Cortex of kidney (tissue), 1 donor: Measurements from ENCODE around the gene LRRC32.

Source experiments
- DNase-seq: peaks from one replicate; lab custom pipeline; 2025; lab: John Stamatoyannopoulos, UW

LRRC32 gene

DNA sequence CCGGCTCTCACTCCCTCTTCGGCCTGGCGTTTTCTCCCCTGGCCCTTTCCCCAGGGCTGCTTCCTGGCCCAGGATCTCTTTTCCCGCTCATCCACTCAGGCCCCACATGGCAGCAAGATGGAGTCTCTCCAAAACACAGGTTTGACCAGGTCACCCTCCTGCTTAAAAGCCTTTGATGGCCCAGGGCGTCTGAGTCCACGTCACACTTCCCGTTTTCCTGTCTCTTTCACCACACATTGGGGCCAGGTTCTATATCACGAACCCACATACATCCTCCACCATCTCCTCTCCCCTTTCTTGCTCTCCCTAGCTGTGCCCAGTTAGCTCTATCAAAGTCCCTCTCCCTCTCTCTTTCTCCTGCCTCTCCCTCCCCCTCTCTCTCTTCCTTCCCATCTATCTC lies 7.8 kb upstream of the LRRC32 start:
- DNase-seq = no peak

DNA sequence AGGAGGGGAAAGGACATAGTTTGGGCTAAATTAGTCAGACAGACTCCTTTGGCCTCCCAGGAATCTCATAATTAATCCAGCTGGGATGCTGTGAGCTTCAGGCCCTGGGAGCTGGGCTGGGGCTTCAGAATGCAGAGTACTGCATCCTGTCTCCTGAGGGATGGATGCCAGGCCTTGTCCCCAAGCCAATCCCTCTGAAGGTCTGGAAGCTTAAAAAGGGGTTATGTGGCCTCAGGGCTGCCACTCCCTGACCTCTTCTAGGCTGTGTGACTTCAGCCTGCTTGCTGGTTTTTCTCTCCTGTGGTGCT lies 6.9 kb upstream of the LRRC32 start:
- no peak for DNase-seq

DNA sequence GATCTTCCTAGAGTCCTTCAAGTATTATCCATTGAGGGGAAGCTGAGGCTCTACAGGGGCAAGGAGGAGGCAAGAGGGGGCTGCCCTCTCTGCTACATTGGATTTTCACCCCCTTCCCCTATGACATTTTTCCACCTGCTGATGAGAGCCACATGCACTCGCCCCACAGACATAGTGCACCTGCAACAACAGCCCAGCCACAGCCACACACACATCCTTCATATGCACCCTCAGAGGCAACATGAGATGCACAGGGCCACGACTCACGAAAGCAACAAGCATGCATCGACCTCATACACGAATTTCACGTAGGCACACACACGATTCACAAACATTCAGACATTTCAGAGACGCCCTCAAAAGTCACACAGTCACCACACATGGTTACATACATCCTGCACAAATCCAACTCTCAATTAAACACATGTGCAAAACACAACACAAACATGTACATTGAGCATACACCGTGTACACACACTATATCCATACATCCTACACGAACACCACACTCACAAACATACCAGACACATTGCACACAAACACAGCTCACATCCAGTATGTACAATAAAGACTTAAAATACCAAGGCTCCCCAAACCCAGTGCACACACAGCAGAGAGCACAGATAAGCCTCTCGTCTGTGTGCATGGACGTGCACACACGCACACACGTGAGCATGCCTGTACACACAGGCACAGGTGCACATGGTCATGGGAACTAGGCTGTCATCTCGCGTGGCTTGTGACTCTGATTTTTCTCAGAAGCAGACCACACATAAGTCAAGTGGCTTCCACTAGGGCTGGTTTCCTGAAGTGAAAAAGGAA lies 6.3 kb upstream of the LRRC32 start:
- no peak for DNase-seq

DNA sequence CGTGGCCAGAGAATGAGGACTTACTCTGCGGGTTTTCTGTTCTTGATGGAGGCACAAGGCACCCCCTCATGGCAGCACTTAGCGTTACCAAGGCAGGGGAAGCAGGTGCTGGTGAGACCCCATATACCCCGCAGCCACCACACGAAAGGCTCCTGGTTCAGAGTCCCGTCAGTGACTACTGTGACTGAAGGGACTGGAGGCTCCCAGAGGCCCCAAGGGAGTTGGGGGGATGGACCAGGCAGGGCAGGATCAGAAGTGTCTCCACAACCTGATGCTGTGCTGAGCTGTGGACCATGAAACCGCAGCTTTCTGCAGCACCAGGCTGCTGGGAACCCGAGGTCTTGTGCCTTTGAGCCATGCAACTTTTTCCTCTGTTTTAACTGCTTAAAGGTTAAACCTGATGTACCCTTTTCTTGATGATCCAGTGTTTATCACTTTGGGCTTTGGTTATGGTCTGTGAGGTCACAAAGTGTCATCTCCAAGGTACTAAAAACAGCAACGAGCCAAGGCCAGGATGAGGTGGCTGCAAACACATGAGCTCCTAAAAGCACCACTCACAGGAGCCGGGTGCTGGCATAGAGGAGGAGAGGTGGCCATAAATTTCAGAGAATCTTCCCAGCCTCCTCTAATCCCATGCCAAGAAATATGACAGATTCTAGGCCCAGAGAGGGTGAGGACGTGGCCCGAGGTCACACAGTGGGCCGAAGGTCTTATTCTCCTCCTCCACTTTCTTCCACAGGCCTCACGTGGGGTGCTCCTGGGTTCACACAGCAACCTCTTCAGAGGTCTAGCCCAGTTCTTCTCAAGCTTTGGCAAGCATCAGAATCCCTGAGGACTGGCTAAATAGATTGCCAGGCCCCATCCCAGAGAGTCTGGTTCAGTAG lies 4.2 kb upstream of the LRRC32 start:
- no peak for DNase-seq

DNA sequence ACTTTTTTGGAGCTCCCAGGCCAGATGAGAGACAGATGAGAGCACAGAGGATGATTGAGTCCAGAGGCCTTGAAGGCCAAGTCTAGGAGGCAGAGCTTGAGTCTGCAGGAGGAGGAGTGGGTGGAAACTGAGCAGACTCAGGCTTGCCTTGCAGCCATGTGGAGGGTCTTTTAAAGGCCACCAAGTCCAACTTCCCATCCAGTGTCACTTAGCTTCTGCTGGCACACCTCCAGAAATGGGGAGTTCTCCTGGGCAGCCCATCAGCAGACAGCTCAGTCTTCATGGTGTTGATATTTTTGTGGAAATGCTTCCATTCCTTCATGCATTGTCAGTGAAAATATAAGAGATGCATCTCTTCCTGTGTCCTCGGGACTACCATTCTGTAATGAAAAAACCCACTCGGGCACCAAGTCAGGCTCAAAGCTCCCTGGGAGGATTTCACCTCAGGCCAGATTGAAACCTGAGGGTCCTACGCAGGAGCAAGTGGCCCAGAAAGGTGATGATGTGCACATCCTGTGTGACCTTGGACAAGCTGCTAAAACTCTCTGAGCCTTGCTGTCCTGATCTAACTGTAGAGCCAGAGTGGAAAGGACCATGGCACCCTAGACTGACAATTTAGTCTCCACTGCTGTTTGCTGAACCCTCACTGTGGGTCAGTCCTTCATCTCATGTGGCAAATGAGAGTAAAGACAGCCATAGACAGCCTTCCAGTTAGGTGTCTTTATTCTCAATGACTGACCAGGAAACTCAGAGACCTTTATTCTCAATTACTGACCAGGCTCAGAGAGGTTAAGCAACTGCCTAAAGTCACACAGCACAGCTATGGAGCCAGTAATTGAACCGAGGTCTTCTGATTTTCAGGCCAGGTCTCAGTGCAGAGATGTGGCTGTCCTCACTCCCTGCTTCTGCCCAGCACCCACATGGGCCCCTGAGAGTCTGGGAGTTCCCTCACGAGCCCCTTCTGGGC lies 2.9 kb upstream of the LRRC32 start:
- DNase-seq = no peak

DNA sequence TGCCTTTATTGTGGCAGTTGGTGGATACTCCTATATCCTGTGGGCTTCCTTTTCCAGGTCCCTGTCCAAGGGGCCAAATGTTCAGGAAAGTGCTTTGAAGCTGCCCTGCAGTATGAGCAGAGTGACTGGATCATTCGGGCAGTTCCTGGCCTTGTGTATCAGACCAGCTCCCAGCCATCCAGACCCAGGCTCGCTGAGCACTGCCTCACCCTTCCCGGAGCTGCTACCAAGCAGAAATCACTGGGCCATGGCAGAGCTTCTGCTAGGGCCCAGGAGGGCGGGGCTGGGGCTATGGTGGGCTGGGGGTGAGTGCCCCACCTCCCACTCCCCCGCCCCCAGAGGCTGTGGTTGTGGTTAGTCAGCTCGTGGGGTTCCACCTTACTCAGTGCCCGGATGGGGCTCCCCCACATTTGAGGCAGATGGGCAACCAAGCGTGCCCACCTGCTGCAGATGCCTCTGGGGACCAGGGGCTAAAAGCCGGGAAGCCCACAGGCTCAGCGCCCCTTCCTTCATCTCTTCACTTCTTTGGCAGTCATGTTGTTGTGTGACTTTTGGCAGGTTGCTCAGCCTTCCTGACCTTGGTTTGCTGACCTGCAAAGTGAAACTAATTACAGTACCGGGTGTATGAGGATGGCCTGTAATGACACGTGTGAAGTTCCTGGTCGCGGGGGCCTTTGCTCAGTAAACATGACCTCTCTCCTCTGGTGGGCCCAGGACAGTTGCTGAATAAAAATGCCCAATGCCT lies 2.1 kb upstream of the LRRC32 start:
- no peak for DNase-seq

DNA sequence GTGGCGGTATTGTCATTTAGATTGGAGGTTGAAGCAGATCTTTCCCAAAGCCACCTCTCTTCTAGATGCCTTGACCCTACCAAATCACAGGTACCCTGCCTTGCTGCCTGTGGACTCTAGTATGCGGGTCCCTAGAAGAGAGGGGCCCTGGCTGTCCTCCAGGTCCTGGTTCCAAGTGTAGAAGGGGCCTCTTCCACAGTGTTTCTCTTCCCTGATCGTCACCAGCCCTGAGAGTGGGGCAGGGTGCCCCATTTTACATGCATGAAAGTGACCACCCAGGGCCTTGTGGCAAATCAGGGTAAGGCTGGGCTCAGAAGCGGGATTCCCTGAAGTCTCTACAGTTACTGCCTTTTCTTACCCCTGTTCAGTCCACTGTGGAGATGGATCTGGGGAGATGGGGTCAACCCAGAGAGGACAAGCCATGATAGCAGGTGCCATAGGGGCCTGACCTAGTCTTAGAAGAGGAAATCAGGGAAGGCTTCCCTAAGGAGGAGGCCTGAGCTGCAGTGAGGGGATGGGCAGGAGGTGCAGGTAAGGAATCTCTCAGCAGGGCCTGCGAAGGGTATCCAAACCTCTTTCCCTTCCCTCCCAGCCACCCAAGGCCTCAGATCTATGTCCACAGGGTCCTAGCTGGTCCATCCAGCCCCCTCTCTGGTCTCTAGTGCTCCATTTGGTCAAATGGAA lies 1.2 kb upstream of the LRRC32 start:
- DNase-seq = no peak

DNA sequence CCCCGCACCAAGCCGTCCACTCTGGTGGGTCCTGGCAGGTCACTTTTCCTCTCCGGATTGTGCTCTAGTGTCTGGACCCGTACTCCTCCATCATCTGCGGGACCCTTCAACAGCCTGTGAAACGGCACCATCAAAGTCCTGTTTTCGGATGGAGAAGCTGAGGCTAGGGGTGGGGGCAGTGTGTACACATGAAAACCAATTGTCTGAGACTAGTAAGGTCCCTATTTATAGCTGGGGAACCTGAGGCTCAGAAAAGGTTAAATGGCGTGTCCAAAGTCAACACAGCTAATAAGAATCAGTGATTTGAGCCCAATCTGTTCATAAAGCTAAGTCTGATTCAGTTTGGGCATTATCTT lies 668 bp upstream of the LRRC32 start:
- no peak for DNase-seq

DNA sequence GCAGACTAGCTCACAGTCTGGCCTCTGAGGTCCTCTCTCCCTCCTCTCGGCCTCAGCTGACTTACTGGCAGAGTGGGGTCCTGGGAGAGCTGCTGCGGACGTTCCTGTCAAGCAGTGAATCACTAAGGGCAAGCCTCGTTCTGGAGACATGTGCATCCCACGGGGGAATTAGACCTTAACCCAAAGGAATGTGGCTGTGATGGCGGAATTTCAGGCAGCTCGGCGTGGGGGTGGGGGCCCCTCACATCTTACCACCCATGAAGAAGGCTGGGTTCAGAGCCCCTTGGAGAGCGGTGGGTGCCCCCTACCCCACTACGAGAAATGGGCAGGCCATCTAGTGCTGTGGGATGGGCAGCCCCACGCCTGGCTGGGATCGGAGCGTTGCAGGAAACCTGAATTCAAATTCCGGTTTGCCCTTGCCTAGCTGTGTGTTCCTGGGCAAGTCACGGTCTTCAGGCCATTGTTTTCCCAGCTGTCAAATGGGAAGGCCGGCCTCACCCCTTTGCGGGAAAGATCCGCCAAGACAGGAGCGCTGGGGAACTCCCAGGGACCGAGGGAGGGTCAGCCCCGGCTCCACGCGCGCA lies 554 bp downstream of the LRRC32 start:
- no peak for DNase-seq

DNA sequence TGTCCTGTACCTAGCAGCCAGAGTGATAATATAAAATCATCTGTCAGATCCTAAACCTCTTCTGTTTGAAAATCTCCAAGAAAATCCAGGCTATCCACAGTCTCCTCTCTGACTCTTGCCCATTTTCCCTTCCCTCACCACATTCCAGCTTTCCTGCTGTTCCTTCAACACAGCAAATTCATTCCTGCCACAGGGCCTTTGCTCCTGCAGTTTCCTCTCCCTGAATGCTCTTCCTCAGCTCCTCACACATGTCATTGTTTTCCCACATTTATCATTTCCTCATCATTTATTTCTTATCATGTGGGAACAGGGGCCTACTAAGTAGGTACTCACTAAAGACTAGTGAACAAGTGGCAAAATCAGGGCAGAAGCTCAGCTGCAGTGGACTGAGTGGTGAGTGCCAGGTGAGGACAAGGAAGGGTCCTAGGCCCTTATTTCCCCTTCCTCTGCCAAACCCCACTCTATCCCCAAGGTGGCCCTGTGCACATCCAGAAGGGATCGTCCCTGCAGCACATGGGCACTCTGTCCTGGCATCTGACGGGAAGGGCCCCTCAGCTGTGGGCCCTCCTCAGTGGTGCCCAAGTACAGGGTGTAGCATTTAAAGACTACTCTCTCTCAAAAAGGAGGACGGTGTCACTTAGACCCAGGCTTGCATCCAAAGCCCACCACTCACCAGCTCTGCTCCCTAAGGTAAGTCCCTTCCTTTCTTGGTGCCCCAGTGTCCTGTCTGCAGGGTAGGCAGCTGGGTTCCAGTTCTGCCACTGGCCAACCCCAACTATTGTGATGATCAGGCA lies 2.0 kb downstream of the LRRC32 start:
- no peak for DNase-seq

DNA sequence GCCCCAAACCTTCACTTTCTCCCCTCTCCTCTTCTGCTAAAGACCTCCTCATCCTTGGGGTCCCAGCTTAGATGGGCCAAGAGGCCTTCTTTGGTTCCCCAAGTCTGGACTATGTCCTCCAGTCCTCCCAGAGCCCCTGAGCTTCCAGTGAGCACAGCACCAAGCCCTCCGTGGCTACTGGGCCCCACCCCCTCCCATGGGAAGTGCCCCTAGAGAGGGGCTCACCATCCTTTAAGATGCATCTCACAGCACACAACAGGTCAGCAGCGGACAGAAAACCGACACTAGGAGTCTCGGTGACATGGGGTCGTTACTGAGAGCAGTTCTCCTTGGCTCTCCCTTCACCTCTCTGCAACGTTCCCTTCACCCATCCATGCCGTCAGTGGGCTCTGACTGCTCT lies 2.7 kb downstream of the LRRC32 start:
- DNase-seq = no peak

DNA sequence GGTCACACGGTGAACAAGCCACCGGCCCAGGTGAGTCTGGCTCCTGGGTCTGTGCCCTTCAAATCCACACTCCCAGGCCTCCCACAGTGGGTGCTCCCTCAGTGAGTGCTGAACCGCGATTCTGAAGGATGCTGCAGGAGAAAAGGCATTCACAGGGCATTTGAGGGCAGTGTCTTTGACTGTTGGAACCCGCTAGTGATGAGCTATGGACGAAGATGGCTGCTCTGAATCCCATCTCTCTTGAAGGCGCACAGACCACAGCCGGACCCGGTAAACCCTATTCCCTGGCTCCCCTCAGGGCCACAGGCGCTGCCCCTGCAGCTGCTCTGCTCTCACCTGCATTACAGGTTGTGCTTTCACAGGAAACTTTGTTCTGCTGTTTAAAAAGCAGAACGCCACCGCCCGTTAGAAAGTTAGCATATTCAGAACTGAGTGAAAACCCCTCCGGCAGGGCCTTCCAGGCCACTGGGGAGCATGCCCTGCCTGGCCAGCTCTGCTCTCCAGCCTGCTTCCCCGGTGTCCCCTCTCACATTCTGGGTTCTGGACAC lies 3.2 kb downstream of the LRRC32 start:
- DNase-seq = no peak

DNA sequence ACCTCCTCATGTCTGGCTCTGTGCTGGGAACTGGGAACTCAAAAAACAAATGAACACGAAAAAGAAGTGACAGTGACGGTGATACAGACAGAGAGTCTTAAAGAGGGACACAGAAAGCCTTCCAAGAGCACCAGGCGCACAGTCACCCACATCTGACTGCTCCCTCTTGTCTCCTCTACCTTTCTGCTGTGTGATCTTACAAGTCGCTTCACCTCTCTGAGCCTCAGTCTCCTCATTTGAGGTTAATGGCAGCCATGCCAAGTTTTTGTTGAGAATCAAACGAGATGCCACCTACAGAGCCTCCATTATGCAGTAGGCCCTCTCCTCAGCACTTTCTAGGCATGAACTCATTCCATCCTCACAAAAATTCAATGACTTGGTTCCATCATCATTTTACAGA lies 3.7 kb downstream of the LRRC32 start:
- no peak for DNase-seq

DNA sequence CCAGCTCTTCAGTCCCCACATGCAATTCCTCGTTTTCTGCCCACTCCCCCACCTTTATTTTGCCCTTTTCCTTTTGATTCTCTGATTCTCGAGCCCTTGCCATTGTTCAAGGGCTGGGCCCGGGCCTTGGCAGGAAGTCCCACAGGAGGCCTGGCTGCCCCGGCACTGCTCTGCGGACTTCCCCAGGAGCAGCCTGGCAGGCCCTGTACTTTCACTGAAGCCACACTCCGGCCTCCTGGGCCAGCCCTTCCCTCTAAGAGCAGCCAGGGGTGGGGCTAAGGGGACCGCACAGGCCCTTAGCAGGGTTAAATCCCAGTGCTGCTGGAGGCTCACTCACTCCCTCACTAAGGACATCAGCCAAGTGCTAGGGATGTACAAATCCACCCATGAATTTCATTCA lies 4.1 kb downstream of the LRRC32 start:
- DNase-seq = no peak

DNA sequence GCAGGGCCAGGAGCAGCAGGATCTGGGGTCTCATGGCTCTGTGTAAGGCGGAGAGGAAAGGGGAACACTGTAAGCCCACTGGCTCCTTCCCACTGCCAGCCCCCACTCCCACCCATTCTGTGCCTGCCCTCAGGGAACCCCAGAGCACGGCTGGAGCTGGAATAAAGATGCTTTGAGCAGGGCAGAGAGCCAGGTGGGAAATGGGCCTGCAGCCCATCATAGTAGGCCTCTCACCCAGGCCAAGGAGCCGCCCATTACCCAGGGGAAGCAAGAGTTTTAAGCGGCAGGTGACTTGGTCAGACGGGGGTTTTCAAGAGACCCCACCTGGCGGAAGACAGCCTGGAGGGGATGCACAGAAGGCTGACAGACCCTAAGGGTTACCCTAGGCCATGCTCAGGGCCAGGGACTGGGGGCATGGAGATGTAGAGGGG lies 4.6 kb downstream of the LRRC32 start:
- DNase-seq = no peak

DNA sequence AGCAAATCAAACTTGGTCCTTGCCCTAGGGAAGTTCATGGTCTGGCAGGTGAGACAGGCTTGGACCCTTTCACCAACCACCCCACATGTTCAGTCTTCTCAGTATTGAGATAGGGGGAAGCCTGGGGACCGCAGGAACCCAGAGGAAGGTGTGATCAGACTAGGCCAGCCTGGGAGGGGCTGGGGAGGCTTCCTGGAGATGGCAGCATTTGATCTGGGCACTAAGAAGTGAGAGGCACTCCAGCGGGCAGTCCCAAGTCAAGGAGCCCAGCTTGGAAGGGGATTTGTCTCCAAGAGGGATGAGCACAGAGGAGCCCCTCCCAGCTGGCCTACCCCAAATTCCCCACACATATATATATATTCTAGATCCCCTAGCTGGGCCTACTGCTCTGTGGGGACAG lies 5.4 kb downstream of the LRRC32 start:
- no peak for DNase-seq

DNA sequence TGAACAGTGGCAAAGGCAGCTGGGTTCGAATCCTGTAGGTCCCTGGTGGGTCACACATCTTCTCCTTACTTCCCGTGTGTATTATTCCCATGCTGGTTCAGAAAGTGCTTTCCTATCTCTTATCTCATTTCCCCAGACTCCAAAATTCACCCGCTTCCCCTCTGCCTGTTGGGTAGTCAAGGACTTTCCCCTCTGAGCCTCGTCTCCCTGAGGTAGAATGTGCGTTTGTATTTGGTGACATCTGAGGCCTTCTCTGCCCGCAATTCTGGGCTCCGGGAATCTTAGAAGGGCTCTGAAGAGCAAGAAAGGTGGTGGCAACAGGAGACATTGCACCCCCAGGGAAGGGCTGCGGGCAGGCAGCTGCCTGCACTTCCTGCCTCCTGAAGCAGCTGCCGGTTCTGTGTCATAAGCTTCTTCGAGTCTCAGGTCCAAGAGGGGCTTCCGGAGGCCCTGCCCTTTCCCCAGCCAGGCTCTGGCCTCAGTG lies 5.9 kb downstream of the LRRC32 start:
- DNase-seq = no peak

DNA sequence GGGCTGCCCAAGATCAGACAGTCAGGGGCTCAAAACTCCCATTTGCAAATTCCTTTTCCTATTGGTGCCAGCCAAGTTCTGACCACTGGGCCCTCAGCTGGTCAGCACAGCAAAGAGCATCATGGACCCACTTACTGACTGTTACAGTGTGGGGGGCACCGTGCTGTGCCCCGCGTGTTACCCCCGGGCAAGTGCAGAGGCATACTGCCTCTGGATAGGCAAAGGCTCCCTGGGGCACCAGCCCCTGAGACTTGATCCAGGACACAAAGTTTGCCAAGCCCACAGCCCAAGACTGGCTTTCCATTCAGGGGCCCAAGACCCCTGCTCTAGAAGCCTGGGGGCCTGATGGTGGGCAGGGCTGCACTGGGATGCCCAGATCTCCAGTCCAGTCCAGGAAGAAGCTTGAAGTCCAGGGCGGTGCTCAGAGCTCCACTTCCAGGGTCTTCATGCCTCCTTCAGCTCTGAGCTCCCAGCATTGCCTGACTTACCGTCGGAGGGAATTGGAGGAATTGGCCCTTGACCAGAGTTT lies 6.6 kb downstream of the LRRC32 start:
- no peak for DNase-seq

DNA sequence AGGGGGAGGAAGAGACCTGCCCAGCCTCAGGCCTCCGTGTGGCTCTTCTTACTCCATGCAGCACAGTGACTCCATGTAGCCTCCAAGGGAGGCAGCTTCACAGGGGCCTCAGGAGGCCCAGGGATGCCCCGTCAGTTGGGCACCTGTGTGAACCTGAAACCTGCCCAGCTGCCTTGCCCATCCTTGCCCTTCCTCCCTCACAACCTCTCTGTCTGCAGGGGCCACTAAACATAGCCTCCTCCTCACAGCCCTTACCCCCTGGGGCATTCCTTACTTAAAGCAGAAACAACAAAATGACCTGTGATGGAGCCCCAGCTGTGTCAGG lies 7.1 kb downstream of the LRRC32 start:
- DNase-seq = no peak
